GF-D8 (cell line): ENCODE measurements around the gene NOL12.
"Not testable (repeated sequence)": the region's sequence is repeated elsewhere in the genome, so short reads cannot be mapped to it uniquely, and the experiment has no call there.

Source experiments
- DNase-seq: peaks from one replicate; lab custom pipeline; 2025; lab: John Stamatoyannopoulos, UW

Gene NOL12

GRCh38 chr22:37713761-37714160 lies 27.6 kb downstream of the NOL12 start:
- no peak for DNase-seq

GRCh38 chr22:37714634-37715033 lies 28.5 kb downstream of the NOL12 start:
- DNase-seq = no peak

- no peak for DNase-seq
These were observed 29.6 kb downstream of the NOL12 start for GRCh38 chr22:37715760-37716159.

GRCh38 chr22:37716708-37717107 lies 30.6 kb downstream of the NOL12 start:
- DNase-seq = no peak

GRCh38 chr22:37717235-37717634 lies 31.1 kb downstream of the NOL12 start:
- not testable (repeated sequence) for DNase-seq

- DNase-seq = not testable (repeated sequence)
These were observed 31.7 kb downstream of the NOL12 start for GRCh38 chr22:37717746-37718305.

- no peak for DNase-seq
These were observed 39.6 kb downstream of the NOL12 start for GRCh38 chr22:37725551-37726240.

- no peak for DNase-seq
These were observed 40.2 kb downstream of the NOL12 start for GRCh38 chr22:37726241-37726887.

GRCh38 chr22:37728620-37729019 lies 42.5 kb downstream of the NOL12 start:
- no peak for DNase-seq

- peak; percentile 58 for DNase-seq
These were observed 45.8 kb downstream of the NOL12 start for GRCh38 chr22:37731804-37732471.

GRCh38 chr22:37732699-37733607 lies 46.8 kb downstream of the NOL12 start:
- DNase-seq = no peak

GRCh38 chr22:37733625-37734401 lies 47.7 kb downstream of the NOL12 start:
- no peak for DNase-seq

GRCh38 chr22:37734402-37734700 lies 48.2 kb downstream of the NOL12 start:
- DNase-seq = no peak

GRCh38 chr22:37734964-37735451 lies 48.9 kb downstream of the NOL12 start:
- DNase-seq = no peak

- DNase-seq = no peak
These were observed 52.9 kb downstream of the NOL12 start for GRCh38 chr22:37739035-37739434.

- peak; percentile 89 for DNase-seq
These were observed 53.5 kb downstream of the NOL12 start for GRCh38 chr22:37739611-37740049.

GRCh38 chr22:37740455-37741311 lies 54.5 kb downstream of the NOL12 start:
- no peak for DNase-seq

GRCh38 chr22:37741312-37741795 lies 55.2 kb downstream of the NOL12 start:
- DNase-seq = peak; percentile 86

- no peak for DNase-seq
These were observed 56.4 kb downstream of the NOL12 start for GRCh38 chr22:37742376-37743171.
